Activated naive CD8-positive, alpha-beta T cell treated with anti-CD3 and anti-CD28 coated beads, Interleukin-2, amount 10 ng/mL, durations not matched to agents 7 days and 5 days (primary cell): ENCODE data around the gene IL9. TPM values are rescaled to one million over a fixed set of nuclear protein-coding genes. Genes with fewer than 3 reads are reported as not detected.

Source experiments
- ATAC-seq: fragments of 150-1000 bp; cut with Tn5 transposase; one replicate; pipeline ENCODE4 v1.10.0; 2021; ENCODE audit warnings: low read depth, moderate library complexity
- POLR2A ChIA-PET: fragments of 350-600 bp; sonication (Branson Sonifier 250); formaldehyde crosslinking; loops from one replicate; lab custom pipeline; 2021; ENCODE audit warnings: antibody characterized with exemption; lab: Charles Lee
- DNase-seq: peaks from one replicate; pipeline ENCODE4 v3.0.0; 2021
- H3K27ac Mint-ChIP-seq: one replicate; pipeline ENCODE4 v1.8.0; 2022; ENCODE audit warnings: mild to moderate bottlenecking, mixed read lengths
- H3K27me3 Mint-ChIP-seq: one replicate; pipeline ENCODE4 v1.8.0; 2022; ENCODE audit warnings: mild to moderate bottlenecking, moderate library complexity, mixed read lengths
- H3K36me3 Mint-ChIP-seq: one replicate; pipeline ENCODE4 v1.8.0; 2021; ENCODE audit warnings: mild to moderate bottlenecking, mixed read lengths
- H3K4me1 Mint-ChIP-seq: one replicate; pipeline ENCODE4 v1.8.0; 2021; ENCODE audit warnings: mixed read lengths
- H3K4me3 Mint-ChIP-seq: one replicate; pipeline ENCODE4 v1.8.0; 2022; ENCODE audit warnings: mild to moderate bottlenecking, moderate library complexity, mixed read lengths
- H3K9me3 Mint-ChIP-seq: one replicate; pipeline ENCODE4 v1.8.0; 2021; ENCODE audit warnings: mixed read lengths
- total RNA-seq, 2 experiments: library from RNA; stranded (reverse); gene quantifications; one replicate each; pipeline ENCODE4 v1.2.3, GENCODE V29; 2021

IL9 gene
- not detected for total RNA-seq

- Mint-ChIP-seq H3K4me3 (no peak within 1 kb of the TSS), H3K9me3 (no peaks in the 10 kb centered on the region), H3K27ac (no peak within 1 kb of the TSS), H3K27me3 (peaks cover 34% of the 10 kb centered on the region), H3K4me1 (peaks cover 3% of the 10 kb centered on the region), H3K36me3 (no peaks in the 10 kb centered on the region)
- no peak for ATAC-seq
- no peak for DNase-seq
- POLR2A ChIA-PET, result no interaction called here
Measured at GRCh38 chr5:135895474-135896006, at the start of gene IL9. Gene IL9, minus strand, starts transcription at chr5:135895841. Its CDS starts 25 bp downstream, at chr5:135895816.

GRCh38 chr5:135944967-135945560, 49.4 kb upstream of the IL9 start:
- peaks cover 13% of the 10 kb centered on the region for H3K27me3 Mint-ChIP-seq
- no peaks in the 10 kb centered on the region for H3K36me3 Mint-ChIP-seq
- ATAC-seq (no peak), DNase-seq (no peak)
- POLR2A ChIA-PET, result no interaction called here
- no peaks in the 10 kb centered on the region for H3K9me3 Mint-ChIP-seq
- H3K4me3 Mint-ChIP-seq, result no peak overlapping the region
- H3K4me1 Mint-ChIP-seq, result no peaks in the 10 kb centered on the region
- no peak overlapping the region for H3K27ac Mint-ChIP-seq

GRCh38 chr5:135944564-135944963, 48.9 kb upstream of the IL9 start:
- POLR2A ChIA-PET, result no interaction called here
- H3K4me1 Mint-ChIP-seq, result no peaks in the 10 kb centered on the region
- ATAC-seq (no peak), DNase-seq (no peak)
- H3K9me3 Mint-ChIP-seq, result no peaks in the 10 kb centered on the region
- H3K4me3 Mint-ChIP-seq, result no peak overlapping the region
- H3K36me3 Mint-ChIP-seq, result no peaks in the 10 kb centered on the region
- no peak overlapping the region for H3K27ac Mint-ChIP-seq
- H3K27me3 Mint-ChIP-seq, result peaks cover 13% of the 10 kb centered on the region

GRCh38 chr5:135942202-135942771, 46.6 kb upstream of the IL9 start:
- no peak for ATAC-seq
- H3K9me3 Mint-ChIP-seq, result no peaks in the 10 kb centered on the region
- H3K27me3 Mint-ChIP-seq, result peaks cover 19% of the 10 kb centered on the region
- no peak overlapping the region for H3K27ac Mint-ChIP-seq
- no peak overlapping the region for H3K4me3 Mint-ChIP-seq
- no peaks in the 10 kb centered on the region for H3K4me1 Mint-ChIP-seq
- DNase-seq, result no peak
- H3K36me3 Mint-ChIP-seq, result no peaks in the 10 kb centered on the region
- POLR2A ChIA-PET, result no interaction called here

- no peak overlapping the region for H3K4me3 Mint-ChIP-seq
- H3K9me3 Mint-ChIP-seq, result no peaks in the 10 kb centered on the region
- ATAC-seq, result no peak
- H3K27ac Mint-ChIP-seq, result no peak overlapping the region
- no peak for DNase-seq
- peaks cover 19% of the 10 kb centered on the region for H3K27me3 Mint-ChIP-seq
- no peaks in the 10 kb centered on the region for H3K4me1 Mint-ChIP-seq
- no peaks in the 10 kb centered on the region for H3K36me3 Mint-ChIP-seq
- POLR2A ChIA-PET, result no interaction called here
Measured at GRCh38 chr5:135941711-135942110, 46.1 kb upstream of the IL9 start.

GRCh38 chr5:135937245-135937911, 41.7 kb upstream of the IL9 start:
- no peak overlapping the region for H3K4me3 Mint-ChIP-seq
- no peaks in the 10 kb centered on the region for H3K4me1 Mint-ChIP-seq
- no peaks in the 10 kb centered on the region for H3K9me3 Mint-ChIP-seq
- H3K27ac Mint-ChIP-seq, result no peak overlapping the region
- POLR2A ChIA-PET, result no interaction called here
- H3K27me3 Mint-ChIP-seq, result peaks cover 17% of the 10 kb centered on the region
- ATAC-seq (no peak), DNase-seq (no peak)
- H3K36me3 Mint-ChIP-seq, result no peaks in the 10 kb centered on the region

GRCh38 chr5:135934939-135935338, 39.3 kb upstream of the IL9 start:
- H3K9me3 Mint-ChIP-seq, result no peaks in the 10 kb centered on the region
- POLR2A ChIA-PET, result no interaction called here
- no peak overlapping the region for H3K27ac Mint-ChIP-seq
- ATAC-seq, result no peak
- no peaks in the 10 kb centered on the region for H3K4me1 Mint-ChIP-seq
- no peak for DNase-seq
- no peak overlapping the region for H3K4me3 Mint-ChIP-seq
- H3K36me3 Mint-ChIP-seq, result no peaks in the 10 kb centered on the region
- peaks cover 33% of the 10 kb centered on the region for H3K27me3 Mint-ChIP-seq

- no peak overlapping the region for H3K27ac Mint-ChIP-seq
- no peak overlapping the region for H3K4me3 Mint-ChIP-seq
- no peaks in the 10 kb centered on the region for H3K9me3 Mint-ChIP-seq
- H3K4me1 Mint-ChIP-seq, result no peaks in the 10 kb centered on the region
- ATAC-seq, result no peak
- no peaks in the 10 kb centered on the region for H3K36me3 Mint-ChIP-seq
- POLR2A ChIA-PET, result no interaction called here
- no peak for DNase-seq
- H3K27me3 Mint-ChIP-seq, result peaks cover 56% of the 10 kb centered on the region
Measured at GRCh38 chr5:135930949-135931295, 35.3 kb upstream of the IL9 start.

- Mint-ChIP-seq H3K4me1 (no peaks in the 10 kb centered on the region), H3K4me3 (no peak overlapping the region), H3K27ac (no peak overlapping the region), H3K27me3 (peaks cover 56% of the 10 kb centered on the region), H3K36me3 (no peaks in the 10 kb centered on the region), H3K9me3 (no peaks in the 10 kb centered on the region)
- ATAC-seq, result no peak
- POLR2A ChIA-PET, result no interaction called here
- no peak for DNase-seq
Measured at GRCh38 chr5:135930029-135930948, 34.6 kb upstream of the IL9 start.

- POLR2A ChIA-PET, result no interaction called here
- Mint-ChIP-seq H3K27ac (no peak overlapping the region), H3K27me3 (peaks cover 26% of the 10 kb centered on the region), H3K4me3 (no peak overlapping the region), H3K4me1 (no peaks in the 10 kb centered on the region), H3K9me3 (no peaks in the 10 kb centered on the region), H3K36me3 (no peaks in the 10 kb centered on the region)
- ATAC-seq (no peak), DNase-seq (no peak)
Measured at GRCh38 chr5:135921388-135921787, 25.7 kb upstream of the IL9 start.

GRCh38 chr5:135920199-135920598, 24.6 kb upstream of the IL9 start:
- POLR2A ChIA-PET, result no interaction called here
- no peaks in the 10 kb centered on the region for H3K36me3 Mint-ChIP-seq
- no peak overlapping the region for H3K27ac Mint-ChIP-seq
- H3K27me3 Mint-ChIP-seq, result peaks cover 24% of the 10 kb centered on the region
- no peaks in the 10 kb centered on the region for H3K4me1 Mint-ChIP-seq
- H3K4me3 Mint-ChIP-seq, result no peak overlapping the region
- DNase-seq (no peak), ATAC-seq (no peak)
- no peaks in the 10 kb centered on the region for H3K9me3 Mint-ChIP-seq

GRCh38 chr5:135916638-135917263, 21.1 kb upstream of the IL9 start:
- H3K27ac Mint-ChIP-seq, result no peak overlapping the region
- ATAC-seq, result no peak

GRCh38 chr5:135915466-135916001, 19.9 kb upstream of the IL9 start:
- no peak overlapping the region for H3K4me3 Mint-ChIP-seq
- no peaks in the 10 kb centered on the region for H3K9me3 Mint-ChIP-seq
- H3K27me3 Mint-ChIP-seq, result peaks cover 21% of the 10 kb centered on the region
- no peaks in the 10 kb centered on the region for H3K36me3 Mint-ChIP-seq
- POLR2A ChIA-PET, result no interaction called here
- no peaks in the 10 kb centered on the region for H3K4me1 Mint-ChIP-seq
- H3K27ac Mint-ChIP-seq, result no peak overlapping the region
- DNase-seq (no peak), ATAC-seq (no peak)

More at GRCh38 chr5:135916638-135917263, 21.1 kb upstream of the IL9 start:
- Mint-ChIP-seq H3K27me3 (peaks cover 21% of the 10 kb centered on the region), H3K9me3 (no peaks in the 10 kb centered on the region), H3K4me1 (no peaks in the 10 kb centered on the region), H3K4me3 (no peak overlapping the region), H3K36me3 (no peaks in the 10 kb centered on the region)
- POLR2A ChIA-PET, result no interaction called here
- DNase-seq, result no peak
